ENCODE data around the gene AP3D1.

Gene AP3D1

DNA sequence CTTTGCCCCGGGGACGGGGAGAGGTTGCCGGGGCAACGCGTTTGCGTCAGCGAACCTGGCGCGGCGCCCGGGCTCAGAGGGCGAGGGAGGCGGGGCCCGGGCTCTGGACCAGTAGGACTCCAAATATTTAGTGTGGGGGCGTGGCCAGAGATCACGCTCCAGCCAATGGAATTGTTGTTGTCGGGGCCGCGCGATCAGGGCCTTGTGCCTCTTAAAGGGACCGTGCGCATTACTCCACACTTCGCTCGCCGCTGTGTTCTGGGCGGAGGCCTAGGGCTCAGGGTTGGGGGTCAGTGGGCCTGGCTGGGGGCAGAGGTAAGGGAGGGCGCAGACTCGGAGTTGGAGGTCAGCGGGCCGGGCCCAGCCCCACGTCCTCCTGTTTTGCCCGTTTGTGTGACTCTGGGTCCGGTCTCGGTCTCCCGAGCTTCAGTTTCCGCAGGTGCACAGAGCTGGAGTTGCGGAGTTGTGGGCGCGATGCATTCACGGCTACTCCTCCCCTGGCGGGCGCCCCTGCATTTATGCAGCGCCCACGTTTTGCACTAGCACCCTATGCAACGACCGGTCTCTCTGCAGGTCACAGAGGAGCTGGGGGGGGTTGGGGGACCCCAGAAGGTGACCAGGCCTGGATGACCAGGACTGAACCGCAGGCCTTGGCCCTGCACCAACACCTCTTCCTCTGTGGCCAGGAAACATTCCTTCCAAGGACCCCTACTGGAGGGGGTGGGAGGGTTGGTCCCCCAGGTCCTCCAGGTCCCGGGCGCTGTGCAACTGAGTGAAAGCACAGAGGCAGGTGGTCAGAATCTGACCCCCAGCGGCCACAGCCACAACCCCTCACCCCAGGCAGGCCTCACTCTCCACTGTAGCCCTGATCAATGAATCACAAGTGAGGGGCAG lies 89.6 kb downstream of the AP3D1 start:
- peak; percentile 97 for DNase-seq (ENCODE audit: low read depth)

DNA sequence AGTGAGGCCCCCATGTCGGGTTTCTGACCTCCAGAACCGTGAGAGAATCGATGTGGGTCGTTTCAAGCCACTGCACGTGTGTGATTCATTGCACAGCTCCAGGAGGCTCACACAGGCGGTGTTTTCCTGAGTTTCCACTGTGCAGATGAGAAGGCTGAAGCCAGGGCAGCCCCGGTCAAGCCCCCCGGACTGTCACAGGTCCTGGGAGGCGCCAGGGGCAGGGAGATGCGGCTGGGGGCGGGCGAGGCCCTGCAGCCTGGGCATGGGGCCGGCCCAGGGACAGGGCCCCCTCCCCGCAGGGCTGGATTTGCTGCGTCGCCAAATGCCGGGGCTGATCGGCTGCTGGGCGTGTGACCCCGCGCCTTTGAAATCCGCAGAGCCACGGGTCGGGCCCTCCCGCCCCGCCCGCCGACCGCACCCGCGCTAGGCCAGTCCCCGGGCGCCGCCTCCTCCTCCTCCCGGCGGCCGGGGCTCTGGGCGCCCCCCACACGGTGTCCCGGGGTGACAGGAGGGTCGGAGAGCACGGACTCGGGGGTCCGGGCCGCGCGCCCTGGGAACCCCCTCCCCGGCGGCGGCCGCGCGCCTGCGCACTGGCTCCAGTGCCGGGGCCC lies 90.4 kb downstream of the AP3D1 start:
- DNase-seq (ENCODE audit: low read depth): peak; percentile 69

DNA sequence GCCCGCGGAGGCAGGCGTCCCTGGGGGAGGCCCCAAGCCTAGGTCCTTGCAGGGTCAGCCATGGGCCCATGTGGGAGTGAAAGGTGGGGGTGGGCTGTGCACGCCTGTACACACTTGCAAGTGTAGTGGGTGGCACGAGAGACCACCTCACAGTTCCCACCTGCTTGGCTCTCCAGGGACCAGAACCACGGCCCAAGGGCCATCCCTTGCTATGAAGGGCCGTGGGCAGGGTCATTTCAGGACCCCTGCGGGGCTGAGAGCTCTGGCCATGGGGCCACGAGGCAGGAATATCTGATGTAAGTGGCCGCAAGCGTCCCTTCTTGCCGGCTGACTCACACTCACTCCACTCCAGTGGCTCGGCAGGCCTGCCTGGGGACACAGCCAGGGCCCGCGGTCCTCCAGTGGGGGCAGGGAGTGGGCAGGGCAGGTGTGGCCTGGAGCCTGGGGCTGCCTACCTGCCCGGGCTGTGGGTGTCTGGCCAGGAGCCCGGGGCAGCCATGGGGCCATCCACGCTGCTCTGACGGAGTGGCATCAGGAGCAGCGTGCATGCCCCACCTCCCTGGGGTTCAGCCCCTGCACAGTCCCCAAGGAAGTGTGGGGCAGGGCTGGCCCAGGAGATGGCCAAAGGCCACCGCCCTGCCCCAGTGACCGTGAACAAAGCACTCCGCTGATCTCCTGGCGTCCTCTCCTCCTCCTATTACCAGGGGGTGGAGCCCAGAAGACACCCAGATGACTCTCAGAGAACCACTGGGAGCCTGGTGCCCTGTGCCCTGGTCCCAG lies 91.8 kb downstream of the AP3D1 start:
- DNase-seq (ENCODE audit: low read depth): peak; percentile 89

DNA sequence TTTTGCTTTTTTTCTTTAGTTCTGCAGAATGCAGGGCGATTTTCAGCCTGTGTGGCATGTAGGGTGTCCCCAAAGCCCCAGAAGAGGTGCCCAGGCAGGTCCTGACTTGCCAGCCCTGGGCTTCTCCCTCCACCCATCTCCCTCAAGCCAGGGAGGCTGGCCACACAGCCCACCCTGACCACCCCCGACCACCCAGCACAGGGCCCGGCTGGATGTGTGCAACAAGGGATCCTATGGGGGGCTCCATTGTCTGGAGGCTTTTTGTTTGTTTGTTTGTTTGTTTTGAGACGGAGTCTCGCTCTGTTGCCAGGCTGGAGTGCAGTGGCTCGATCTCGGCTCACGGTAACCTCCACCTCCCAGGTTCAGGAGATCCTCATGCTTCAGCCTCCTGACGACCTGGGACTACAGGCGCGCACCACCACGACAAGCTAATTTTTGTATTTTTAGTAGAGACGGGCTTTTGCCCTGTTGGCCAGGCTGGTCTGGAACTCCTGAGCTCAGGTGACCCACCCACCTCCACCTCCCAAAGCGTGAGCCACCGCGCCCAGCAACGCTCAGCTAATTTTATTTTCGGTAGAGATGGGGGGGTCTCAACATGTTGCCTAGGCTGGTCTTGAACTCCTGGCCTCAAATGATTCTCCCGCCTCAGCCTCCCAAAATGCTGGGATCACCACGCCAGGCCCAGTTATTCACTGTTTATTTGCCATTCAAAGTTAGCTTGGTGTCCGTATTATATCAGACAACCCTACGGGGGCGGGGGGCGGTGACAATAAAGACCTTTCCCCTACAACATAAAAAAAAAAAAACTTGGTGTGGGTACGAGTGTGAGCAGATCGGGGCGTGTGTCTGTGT lies 92.6 kb downstream of the AP3D1 start:
- DNase-seq (ENCODE audit: low read depth): no peak

DNA sequence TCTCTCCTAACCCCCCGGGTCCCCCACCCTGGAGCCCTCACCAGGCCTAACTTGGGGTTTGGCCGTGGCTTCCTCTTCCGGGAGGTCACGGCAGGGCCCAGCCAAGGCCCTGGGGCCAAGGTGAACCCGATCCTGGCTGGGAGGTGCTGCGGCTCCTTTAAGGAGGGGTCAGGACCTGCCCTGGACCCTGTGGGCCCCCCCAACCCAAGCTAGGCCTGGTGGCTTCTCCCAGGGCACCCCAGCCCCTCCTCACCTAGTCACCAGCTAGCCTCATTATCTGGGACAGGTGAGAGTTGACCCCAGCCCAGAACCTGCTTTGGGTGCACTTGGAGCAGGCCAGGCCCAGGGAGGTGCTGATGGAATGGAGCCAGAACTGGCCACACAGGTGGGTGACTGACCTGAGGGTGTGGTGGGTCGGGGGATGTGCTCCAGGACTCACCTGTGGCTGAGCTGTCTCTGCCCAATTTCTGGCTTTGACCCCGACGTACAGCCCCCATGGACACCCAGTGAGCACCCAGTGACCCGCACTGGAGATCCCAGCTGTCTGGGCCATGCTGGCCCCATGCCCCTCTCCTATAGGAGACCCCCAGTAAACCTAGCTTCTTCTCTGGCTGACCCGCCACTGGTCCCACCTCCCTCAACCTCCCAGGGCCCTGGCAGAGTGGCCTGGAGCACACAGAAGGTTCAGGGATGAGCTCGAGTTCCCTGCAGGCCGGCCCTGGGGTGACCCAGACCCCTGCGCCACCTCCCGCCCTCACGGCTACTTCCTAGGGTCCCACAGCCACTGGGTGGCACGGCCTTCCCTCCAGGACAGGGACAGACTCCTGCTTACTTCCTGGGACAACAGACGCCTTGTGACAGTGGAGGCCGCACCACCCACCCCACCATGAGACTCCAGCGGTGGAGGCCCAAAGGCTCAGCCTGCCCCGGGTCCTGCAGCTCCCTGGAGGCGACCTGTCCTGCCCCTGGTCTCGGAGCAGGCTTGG lies 93.6 kb downstream of the AP3D1 start:
- DNase-seq (ENCODE audit: low read depth): no peak

DNA sequence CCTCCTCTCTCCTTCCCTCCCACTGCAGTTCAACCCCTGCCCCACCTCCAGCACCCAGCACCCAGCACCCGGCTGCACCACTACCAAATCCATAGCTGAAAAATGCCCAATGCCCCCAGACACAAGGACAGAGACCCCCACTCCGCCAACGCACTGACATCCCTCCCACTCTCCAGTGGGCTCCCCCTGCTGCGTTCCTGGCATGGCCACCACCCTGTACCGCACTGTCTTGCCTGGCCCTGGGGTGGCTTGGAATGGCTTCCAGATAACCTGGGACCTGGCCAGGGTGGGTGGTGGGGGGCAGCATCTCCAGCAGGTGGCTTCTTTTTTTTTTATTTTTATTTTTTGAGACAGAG lies 94.6 kb downstream of the AP3D1 start:
- DNase-seq (ENCODE audit: low read depth): no peak

DNA sequence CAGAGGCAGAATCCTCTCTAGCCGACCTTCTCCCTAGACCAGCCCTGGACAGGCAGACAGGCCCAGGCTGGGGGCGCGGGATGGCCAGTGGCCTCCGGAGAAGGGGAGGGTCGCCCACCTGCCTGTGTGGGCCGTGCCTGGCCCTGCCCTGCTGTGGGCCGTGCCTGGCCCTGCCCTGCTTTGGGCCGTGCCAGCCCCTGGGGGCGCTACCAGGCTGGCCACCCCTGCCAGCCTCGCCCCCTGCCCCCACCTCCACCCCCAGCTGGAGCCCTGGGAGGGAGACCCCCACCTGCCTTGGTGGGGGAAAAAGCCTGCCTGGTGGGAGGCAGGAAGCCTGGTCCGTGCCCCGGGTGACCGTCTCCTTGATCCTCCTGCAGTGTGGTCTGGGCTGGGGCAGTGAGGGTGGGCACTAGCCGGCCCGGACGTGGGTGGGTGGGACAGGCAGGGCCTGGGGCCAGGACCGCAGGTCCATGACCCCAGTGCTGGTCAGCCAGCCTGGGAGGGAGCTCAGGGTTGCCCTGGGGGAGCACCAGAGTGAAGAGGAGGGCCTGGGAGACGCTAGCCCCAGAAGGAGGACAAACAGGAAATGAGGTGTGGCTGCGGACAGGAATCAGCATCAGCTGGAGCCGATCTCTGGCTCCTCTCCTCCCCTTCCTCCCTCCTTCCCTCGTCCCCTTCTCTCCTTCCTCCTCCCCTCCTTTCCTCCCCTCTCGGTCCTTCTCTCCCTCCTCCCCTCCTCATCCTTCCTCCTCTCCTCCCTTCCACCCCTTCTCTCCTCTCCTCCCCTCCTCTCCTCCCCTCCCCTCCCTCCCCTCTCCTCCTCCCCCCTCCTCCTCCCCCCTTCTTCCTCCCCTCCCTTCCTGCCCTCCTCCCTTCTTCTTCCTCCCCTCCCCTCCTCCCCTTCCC lies 95.2 kb downstream of the AP3D1 start:
- peak; percentile 88 for DNase-seq (ENCODE audit: low read depth)

DNA sequence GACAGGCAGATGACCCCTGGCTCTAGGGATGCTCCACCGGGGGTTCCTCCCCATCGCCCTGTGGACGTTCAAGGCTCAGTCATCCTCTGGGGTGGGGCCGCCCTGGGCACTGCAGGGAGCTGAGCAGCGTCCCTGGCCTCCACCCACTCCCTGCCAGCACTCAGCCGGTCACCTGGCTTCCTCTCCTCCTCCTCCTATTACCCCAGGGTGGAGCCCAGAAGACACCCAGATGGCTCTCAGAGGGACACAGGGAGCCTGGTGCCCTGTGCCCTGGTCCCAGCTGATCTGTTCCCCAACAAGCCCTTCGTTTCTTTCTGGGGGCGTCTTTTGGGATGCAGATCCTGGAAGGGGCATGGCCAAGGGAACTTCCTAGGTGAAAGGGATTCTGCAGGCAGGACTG lies 96.6 kb downstream of the AP3D1 start:
- no peak for DNase-seq (ENCODE audit: low read depth)

DNA sequence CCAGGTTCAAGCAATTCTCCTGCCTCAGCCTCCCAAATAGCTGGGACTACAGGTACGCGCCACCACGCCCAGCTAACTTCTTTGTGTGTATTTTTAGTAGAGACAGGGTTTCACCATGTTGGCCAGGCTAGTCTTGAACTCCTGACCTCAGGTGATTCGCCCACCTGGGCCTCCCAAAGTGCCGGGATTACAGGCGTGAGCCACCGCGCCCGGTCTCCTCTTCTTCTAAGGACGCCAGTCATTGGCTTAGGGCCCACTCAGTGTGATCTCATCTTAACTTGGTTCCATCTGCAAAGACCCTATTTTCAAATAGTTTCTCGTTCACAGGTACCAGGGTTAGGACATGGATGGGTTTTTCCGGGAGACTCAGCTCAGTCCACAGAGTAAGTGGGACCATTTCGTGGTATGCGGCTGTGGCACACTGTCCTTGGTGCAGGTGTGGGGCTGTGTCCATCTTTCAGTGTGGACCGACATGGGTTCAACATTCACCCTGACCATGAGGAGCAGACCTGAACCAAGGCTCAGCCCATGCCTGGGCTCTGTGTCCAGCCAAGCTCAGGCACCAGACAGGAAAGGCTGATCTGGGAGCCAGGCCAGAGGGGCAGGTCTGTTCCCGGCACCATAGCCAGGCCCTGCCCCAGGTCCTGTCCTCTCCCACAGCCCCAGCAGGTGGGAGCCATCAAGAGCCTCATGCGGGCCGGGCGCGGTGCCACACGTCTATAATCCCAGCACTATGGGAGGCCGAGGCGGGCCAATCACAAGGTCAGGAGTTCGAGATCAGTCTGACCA lies 97.6 kb downstream of the AP3D1 start:
- DNase-seq (ENCODE audit: low read depth): no peak

DNA sequence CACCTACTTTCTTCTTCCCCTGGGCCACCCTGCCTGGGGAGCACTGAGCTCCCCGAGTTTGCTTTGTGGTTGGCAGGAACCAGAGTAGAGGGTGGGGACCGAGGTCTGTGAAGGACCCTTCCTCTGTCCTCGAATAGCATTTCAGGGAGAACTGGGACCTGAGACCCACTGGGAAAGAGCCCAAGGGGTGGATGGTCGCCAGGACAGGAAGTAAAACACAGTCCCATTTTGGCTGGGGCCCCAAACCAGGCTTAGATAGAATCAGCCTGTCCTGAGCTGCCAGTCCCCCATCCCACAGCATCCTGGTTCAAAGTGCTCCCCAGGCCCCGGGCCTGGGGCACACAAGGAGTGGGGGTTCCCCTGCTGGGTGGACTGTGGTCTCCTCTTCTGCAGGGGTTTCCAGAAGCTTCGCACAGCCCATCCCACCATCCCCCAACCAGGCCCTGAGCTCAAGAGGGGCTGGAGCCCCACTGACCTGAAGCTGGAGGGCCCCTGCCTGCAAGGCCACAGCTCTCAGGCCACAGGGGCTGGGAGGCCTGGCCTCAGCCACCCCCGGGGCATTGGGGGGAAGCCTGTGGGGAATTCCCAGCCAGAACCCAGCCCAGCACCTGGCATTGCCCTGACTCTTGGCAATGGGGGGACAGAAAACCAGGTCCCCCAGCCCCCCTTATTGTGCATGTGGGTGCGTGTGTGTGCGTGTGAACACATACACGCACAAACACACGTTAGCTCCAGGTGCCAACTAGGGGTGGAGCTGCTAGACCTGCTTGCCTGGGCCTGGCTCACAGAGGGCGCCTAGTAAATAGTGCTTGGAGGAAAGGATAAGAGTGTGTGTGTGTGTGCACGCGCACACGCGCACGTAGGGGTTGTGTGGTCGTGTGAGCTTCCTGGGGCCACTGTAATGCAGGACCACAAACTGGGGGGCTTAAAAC lies 99.3 kb downstream of the AP3D1 start:
- no peak for DNase-seq (ENCODE audit: low read depth)

DNA sequence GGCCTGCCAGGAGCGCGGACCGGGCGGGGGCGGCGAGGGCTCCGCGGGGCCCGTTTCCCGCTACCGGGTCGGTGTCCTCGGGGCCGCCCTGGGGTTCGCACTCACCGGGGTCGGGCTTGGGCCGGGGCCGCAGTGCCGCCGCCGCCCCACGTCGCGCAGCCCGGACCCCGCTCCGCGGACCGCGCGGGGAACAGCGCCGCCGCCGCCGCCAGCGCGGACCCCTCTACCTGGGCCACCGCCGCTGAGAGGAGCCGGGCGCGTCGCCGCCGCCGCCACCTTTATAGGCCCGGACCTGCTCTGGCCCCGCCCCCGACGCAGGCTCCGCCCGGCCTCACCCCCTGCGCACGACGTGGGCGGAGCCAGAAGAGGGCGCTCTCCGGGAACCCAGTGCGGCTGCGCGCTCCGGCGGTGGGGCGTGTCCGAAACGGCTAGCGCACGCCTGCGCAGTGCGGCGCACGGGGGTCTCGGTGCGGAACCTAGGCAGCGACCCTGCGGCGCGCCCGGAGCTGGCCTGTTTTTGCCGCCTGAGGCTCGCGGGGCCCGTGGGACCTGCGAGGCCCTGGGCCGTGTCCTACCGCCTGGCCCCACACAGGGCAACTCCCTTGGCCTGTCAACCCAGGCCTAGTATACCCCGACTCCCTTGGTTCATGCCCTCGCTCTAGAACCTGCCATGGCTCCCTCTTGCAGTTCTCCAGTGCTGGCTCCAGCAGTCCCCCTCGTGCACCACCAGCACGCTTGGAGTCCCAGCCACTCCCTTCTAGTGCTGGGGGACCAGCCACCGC lies 100.2 kb downstream of the AP3D1 start, which contains the start of gene MKNK2:
TSS of gene MKNK2 (minus strand) at position 254 of the 782 bp plus-strand sequence. CDS start 393 bp downstream, outside the sequence.
- DNase-seq (ENCODE audit: low read depth): no peak
